K562 (cell line): ENCODE results near the gene EAF1. TPM values are rescaled to one million over a fixed set of nuclear protein-coding genes. Genes with fewer than 3 reads are reported as not detected.

Experiments used
- ARID2 ChIP-seq: fragments of 450-650 bp; IDR thresholded peaks from 2 replicates; pipeline ENCODE4 v1.6.1; 2017; ENCODE audit warnings: antibody characterized with exemption, mild to moderate bottlenecking
- ATF1 ChIP-seq, 2 experiments: fragments of 450-650 bp in 1 of 2; IDR thresholded peaks; 2 replicates each; pipeline ENCODE4 v1.6.1; 2016; ENCODE audit warnings: missing compliant biosample characterization in 1 of 2, missing genetic modification characterization in 1 of 2
- BHLHE40 ChIP-seq: IDR thresholded peaks from 2 replicates; pipeline ENCODE4 v1.6.1; 2011; ENCODE audit warnings: low read length, improper control_type of control experiment
- BMI1 ChIP-seq: fragments of 150-350 bp; IDR thresholded peaks from 2 replicates; pipeline ENCODE4 v1.6.1; 2014; ENCODE audit warnings: low read length
- E2F8 ChIP-seq: fragments of 450-650 bp; IDR thresholded peaks from 2 replicates; pipeline ENCODE4 v1.7.1; 2018; ENCODE audit warnings: mild to moderate bottlenecking, low read depth; ENCODE audit not compliant: partially characterized antibody
- HLTF ChIP-seq: fragments of 450-650 bp; IDR thresholded peaks from 2 replicates; pipeline ENCODE4 v1.6.1; 2016
- KDM2B ChIP-seq: fragments of 250-450 bp; sonication (Bioruptor Pico); IDR thresholded peaks from 2 replicates; pipeline ENCODE4 v1.8.0; 2021; ENCODE audit warnings: mild to moderate bottlenecking, moderate library complexity
- KLF16 ChIP-seq: IDR thresholded peaks from 2 replicates; pipeline ENCODE4 v1.6.1; 2016; ENCODE audit warnings: antibody characterized with exemption
- LCOR ChIP-seq: sonication (generic); formaldehyde crosslinking; IDR thresholded peaks from 2 replicates; pipeline ENCODE4 v1.8.0; 2022; ENCODE audit warnings: mild to moderate bottlenecking, missing genetic modification reagents
- MYC ChIP-seq, 2 experiments: fragments of 250-450 bp in 1 of 2; sonication (Bioruptor Pico) in 1 of 2; IDR thresholded peaks; 2 replicates each; pipeline versions ENCODE4 v1.5.1 to v1.6.1; 2012 to 2021; ENCODE audit warnings: low read depth in 2 of 2, borderline replicate concordance in 1 of 2, improper control_type of control experiment in 1 of 2, low read length in 1 of 2, mild to moderate bottlenecking in 1 of 2, moderate library complexity in 1 of 2
- NCOA4 ChIP-seq: fragments of 450-650 bp; IDR thresholded peaks from 2 replicates; pipeline ENCODE4 v1.6.1; 2018; ENCODE audit warnings: mild to moderate bottlenecking; ENCODE audit not compliant: partially characterized antibody
- NUFIP1 ChIP-seq: fragments of 450-650 bp; IDR thresholded peaks from 2 replicates; pipeline ENCODE4 v1.6.1; 2018; ENCODE audit not compliant: partially characterized antibody
- SRSF3 ChIP-seq: fragments of 200-400 bp; formaldehyde crosslinking; IDR thresholded peaks from 2 replicates; pipeline ENCODE4 v1.6.1; 2016; ENCODE audit warnings: mild to moderate bottlenecking, low read length, moderate library complexity; ENCODE audit not compliant: insufficient read depth
- TFE3 ChIP-seq: fragments of 450-650 bp; formaldehyde crosslinking; IDR thresholded peaks from 2 replicates; pipeline ENCODE4 v1.4.0; 2020; ENCODE audit warnings: mild to moderate bottlenecking, mixed read lengths
- polyA plus RNA-seq, 8 experiments: library from polyadenylated mRNA; depleted of rRNA in 4 of 8; stranded (reverse) in 5 of 8; unstranded in 3 of 8; fragments of >200 nt; fragmentation: Nextera tagmentation in 2 of 8; fragmentation: Illumina TruSeq in 1 of 8; extraction: Ambion mirVana in 2 of 8; extraction: Trizol in 1 of 8; gene quantifications; 2 replicates each; pipeline versions ENCODE4 v1.2.1 to v1.2.3, GENCODE V29; 2011 to 2014; ENCODE audit warnings: inconsistent platforms in 1 of 8, missing spikeins in 1 of 8
- total RNA-seq, 7 experiments: library from RNA; depleted of rRNA in 6 of 7; stranded (reverse); fragments of >200 nt in 6 of 7; fragmentation: Illumina TruSeq in 2 of 7; extraction: Trizol in 2 of 7; gene quantifications; 2 replicates each; pipeline versions ENCODE4 v1.2.1 to v1.2.3, GENCODE V29; 2011 to 2021; ENCODE audit warnings: low replicate concordance in 1 of 7
- TF ChIP-seq, protein P1 (sequence below): fragments of 150-350 bp; conservative IDR thresholded peaks from 2 replicates; pipeline ENCODE4 v1.6.1; 2014; ENCODE audit warnings: low read length
- TF ChIP-seq, protein P2 (sequence below), 2 experiments: fragments of 150-350 bp in 1 of 2; IDR thresholded peaks; 2 replicates each; pipeline ENCODE4 v1.6.1; 2012 to 2016; ENCODE audit warnings: low read depth in 2 of 2, low read length in 2 of 2, mild to moderate bottlenecking in 1 of 2, moderate library complexity in 1 of 2

The EAF1 gene
- total and polyA plus RNA-seq, 9 of the 15 experiments (the other 6 are each of a cell fraction or from before 2014, with no cell fraction given) = 7.0 to 26.8 (median 20.4) TPM

DNA sequence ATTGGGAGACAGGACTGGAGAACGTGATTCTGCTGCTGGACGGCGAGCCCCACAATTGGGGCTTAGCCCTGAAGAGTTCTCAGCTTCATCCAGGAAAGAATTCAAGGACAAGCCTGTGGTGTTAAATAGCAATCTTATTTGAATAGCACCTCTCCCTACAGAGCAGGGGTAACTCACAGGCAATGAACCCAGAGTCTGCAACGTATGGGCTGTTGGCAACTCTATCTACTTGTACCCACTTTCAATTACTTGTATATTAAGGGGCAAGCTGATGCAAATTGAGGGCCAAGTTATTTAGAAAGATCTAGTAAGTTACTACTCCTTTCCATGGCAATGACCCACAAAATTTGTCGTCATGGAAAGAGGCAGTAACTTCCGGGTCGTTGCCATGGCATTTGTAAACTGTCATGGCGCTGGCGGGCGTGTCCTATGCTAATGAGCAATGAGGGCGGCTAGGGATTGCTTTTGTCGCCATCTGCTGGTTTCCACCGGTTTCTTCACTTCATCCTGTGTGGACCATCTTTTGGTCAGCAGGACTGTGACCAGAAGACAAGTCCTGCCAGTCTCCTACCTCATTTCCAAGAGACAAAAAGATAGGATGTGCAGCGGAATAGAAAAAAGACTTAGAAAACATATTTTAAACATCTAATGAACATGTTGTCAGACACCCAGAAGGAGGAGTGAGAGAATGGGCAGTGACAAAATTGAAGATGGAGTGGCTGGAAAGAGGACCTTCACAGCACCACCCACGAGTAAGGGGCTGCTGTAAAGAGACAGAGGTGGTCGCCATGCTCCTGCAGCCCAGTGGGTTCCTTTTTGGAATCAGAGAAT, 49.2 kb upstream of the EAF1 start (continued):
- TF ChIP-seq BMI1 (peak; percentile 100), ARID2 (peak; percentile 86; the same call in 1 of the 2 replicates), E2F8 (peak; percentile 81), SRSF3 (no peak), HLTF (no peak), KLF16 (no peak), NUFIP1 (no peak), NCOA4 (no peak), BHLHE40 (peak; percentile 58), ATF1 (CRISPR knock-in tag; IDR thresholded peaks at IDR 0.05) (no peak), ATF1 (tag; IDR thresholded peaks at IDR 0.05) (peak; percentile 99), MYC (IDR thresholded peaks at IDR 0.05; ENCODE audit: low read depth, low read length) (peak; percentile 84), MYC (CRISPR knock-in tag; IDR thresholded peaks at IDR 0.05; ENCODE audit: borderline replicate concordance, low read depth) (no peak), LCOR (peak; percentile 88), TFE3 (CRISPR knock-in tag) (no peak), KDM2B (CRISPR knock-in tag) (no peak)
- TF ChIP-seq, protein P1, sequence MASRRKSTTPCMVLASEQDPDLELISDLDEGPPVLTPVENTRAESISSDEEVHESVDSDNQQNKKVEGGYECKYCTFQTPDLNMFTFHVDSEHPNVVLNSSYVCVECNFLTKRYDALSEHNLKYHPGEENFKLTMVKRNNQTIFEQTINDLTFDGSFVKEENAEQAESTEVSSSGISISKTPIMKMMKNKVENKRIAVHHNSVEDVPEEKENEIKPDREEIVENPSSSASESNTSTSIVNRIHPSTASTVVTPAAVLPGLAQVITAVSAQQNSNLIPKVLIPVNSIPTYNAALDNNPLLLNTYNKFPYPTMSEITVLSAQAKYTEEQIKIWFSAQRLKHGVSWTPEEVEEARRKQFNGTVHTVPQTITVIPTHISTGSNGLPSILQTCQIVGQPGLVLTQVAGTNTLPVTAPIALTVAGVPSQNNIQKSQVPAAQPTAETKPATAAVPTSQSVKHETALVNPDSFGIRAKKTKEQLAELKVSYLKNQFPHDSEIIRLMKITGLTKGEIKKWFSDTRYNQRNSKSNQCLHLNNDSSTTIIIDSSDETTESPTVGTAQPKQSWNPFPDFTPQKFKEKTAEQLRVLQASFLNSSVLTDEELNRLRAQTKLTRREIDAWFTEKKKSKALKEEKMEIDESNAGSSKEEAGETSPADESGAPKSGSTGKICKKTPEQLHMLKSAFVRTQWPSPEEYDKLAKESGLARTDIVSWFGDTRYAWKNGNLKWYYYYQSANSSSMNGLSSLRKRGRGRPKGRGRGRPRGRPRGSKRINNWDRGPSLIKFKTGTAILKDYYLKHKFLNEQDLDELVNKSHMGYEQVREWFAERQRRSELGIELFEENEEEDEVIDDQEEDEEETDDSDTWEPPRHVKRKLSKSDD = 0 out of 2 replicates have a peak, but pooled peaks have one; percentile 65
- TF ChIP-seq, protein P2, sequence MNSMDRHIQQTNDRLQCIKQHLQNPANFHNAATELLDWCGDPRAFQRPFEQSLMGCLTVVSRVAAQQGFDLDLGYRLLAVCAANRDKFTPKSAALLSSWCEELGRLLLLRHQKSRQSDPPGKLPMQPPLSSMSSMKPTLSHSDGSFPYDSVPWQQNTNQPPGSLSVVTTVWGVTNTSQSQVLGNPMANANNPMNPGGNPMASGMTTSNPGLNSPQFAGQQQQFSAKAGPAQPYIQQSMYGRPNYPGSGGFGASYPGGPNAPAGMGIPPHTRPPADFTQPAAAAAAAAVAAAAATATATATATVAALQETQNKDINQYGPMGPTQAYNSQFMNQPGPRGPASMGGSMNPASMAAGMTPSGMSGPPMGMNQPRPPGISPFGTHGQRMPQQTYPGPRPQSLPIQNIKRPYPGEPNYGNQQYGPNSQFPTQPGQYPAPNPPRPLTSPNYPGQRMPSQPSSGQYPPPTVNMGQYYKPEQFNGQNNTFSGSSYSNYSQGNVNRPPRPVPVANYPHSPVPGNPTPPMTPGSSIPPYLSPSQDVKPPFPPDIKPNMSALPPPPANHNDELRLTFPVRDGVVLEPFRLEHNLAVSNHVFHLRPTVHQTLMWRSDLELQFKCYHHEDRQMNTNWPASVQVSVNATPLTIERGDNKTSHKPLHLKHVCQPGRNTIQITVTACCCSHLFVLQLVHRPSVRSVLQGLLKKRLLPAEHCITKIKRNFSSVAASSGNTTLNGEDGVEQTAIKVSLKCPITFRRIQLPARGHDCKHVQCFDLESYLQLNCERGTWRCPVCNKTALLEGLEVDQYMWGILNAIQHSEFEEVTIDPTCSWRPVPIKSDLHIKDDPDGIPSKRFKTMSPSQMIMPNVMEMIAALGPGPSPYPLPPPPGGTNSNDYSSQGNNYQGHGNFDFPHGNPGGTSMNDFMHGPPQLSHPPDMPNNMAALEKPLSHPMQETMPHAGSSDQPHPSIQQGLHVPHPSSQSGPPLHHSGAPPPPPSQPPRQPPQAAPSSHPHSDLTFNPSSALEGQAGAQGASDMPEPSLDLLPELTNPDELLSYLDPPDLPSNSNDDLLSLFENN (IDR thresholded peaks at IDR 0.05; ENCODE audit: low read depth in 2 of 2, low read length in 2 of 2) = peak in 1 of 2 experiments; percentile 83; a peak in 2 of 4 replicates
